ENCODE measurements around the gene NOTO.
A peak's percentile ranks its signal among the peaks of the same experiment; 100 is the strongest.

Gene NOTO

GRCh38 chr2:73249636-73250035, 47.3 kb downstream of the NOTO start (continued):
- TF ChIP-seq ZNF148 (tag by site-specific recombination; IDR thresholded peaks at IDR 0.05; ENCODE audit: borderline replicate concordance): no peak

GRCh38 chr2:73250872-73251846, 48.8 kb downstream of the NOTO start:
- Histone ChIP-seq H3K27ac (ENCODE audit: extremely low read depth, low read depth, low read length) (no peak overlapping the region), H3K4me3 (ENCODE audit: low read depth, low read length) (no peak overlapping the region), H3K36me3 (ENCODE audit: control insufficient read depth in 2 of 2, insufficient read depth in 1 of 2, low read length in 2 of 2) (peaks cover 56 to 93% of the 10 kb centered on the region in 2 experiments), H3K9me3 (ENCODE audit: control insufficient read depth, insufficient read depth, low read depth, low read length) (no peaks in the 10 kb centered on the region), H3K4me1 (ENCODE audit: control insufficient read depth, insufficient read depth, low read length) (no peaks in the 10 kb centered on the region)
- TF ChIP-seq ZNF146 (tag by site-specific recombination; IDR thresholded peaks at IDR 0.05) (no peak), TRIM28 (IDR thresholded peaks at IDR 0.05; ENCODE audit: borderline replicate concordance, low read length) (no peak), AEBP2 (tag by site-specific recombination; IDR thresholded peaks at IDR 0.05; ENCODE audit: borderline replicate concordance) (no peak), ZNF548 (tag by site-specific recombination; IDR thresholded peaks at IDR 0.05) (no peak), ZNF843 (tag by site-specific recombination; IDR thresholded peaks at IDR 0.05) (no peak), ZNF157 (tag by site-specific recombination; IDR thresholded peaks at IDR 0.05) (no peak), ZNF580 (tag by site-specific recombination; IDR thresholded peaks at IDR 0.05) (no peak), INSM2 (tag by site-specific recombination; IDR thresholded peaks at IDR 0.05) (no peak), ZNF391 (tag by site-specific recombination; IDR thresholded peaks at IDR 0.05; ENCODE audit: borderline replicate concordance, low read depth) (no peak), SCRT2 (tag by site-specific recombination; IDR thresholded peaks at IDR 0.05) (no peak), ZBTB7A (tag by site-specific recombination; IDR thresholded peaks at IDR 0.05; ENCODE audit: low read depth) (no peak)
- POLR2A ChIA-PET: interaction anchor here (0.5 to 1.1 kb wide), 3 partner anchors 11 to 134 kb away, joined by 3 to 4 read pairs (median 3); partner anchors contain the start of gene ALMS1
- CTCF ChIA-PET: interaction anchor here (0.9 to 2.0 kb wide), 3 partner anchors 16 to 39 kb away, joined by 3 to 7 read pairs (median 5); no protein-coding TSS in a partner anchor

GRCh38 chr2:73252238-73253027, 50.1 kb downstream of the NOTO start:
- Histone ChIP-seq H3K27ac (ENCODE audit: extremely low read depth, low read depth, low read length) (no peak overlapping the region), H3K9me3 (ENCODE audit: control insufficient read depth, insufficient read depth, low read depth, low read length) (no peaks in the 10 kb centered on the region), H3K4me1 (ENCODE audit: control insufficient read depth, insufficient read depth, low read length) (no peaks in the 10 kb centered on the region), H3K36me3 (ENCODE audit: control insufficient read depth in 2 of 2, insufficient read depth in 1 of 2, low read length in 2 of 2) (peaks cover 43 to 80% of the 10 kb centered on the region in 2 experiments), H3K4me3 (ENCODE audit: low read depth, low read length) (no peak overlapping the region)
- TF ChIP-seq ZNF416 (tag by site-specific recombination; IDR thresholded peaks at IDR 0.05) (no peak), ZNF266 (tag by site-specific recombination; IDR thresholded peaks at IDR 0.05; ENCODE audit: low read depth) (no peak), ZNF155 (tag by site-specific recombination; IDR thresholded peaks at IDR 0.05) (no peak), ZNF600 (tag by site-specific recombination; IDR thresholded peaks at IDR 0.05) (peak; percentile 60), GLIS1 (tag by site-specific recombination; IDR thresholded peaks at IDR 0.05) (peak; percentile 48), ZNF112 (tag by site-specific recombination; IDR thresholded peaks at IDR 0.05) (no peak)
- ChIA-PET CTCF (interaction anchor here (0.6 to 2.0 kb wide), 2 partner anchors 17 to 1426 kb away, joined by 3 to 5 read pairs; no protein-coding TSS in a partner anchor), POLR2A (interaction anchor here (0.6 to 1.2 kb wide), 4 partner anchors 13 to 133 kb away, joined by 3 to 4 read pairs (median 3); partner anchors contain the start of genes ALMS1 and PRADC1)

Measured in HEK293 (cell line).